K562 (cell line): Measurements from ENCODE around the gene FMN1. TPM values are rescaled to one million over a fixed set of nuclear protein-coding genes. Genes with fewer than 3 reads are reported as not detected.

ENCODE experiments used
- ATAC-seq: fragments of 200-7000 bp; cut with Tn5 transposase; 3 replicates; pipeline ENCODE4 v1.9.1; 2020; ENCODE audit warnings: moderate library complexity
- BruUV-seq: library from RNA; stranded (reverse); fragments of 400-500 nt; replicated peaks from 2 replicates; lab custom pipeline; 2021; lab: Mats Ljungman, UMichigan
- CTCF ChIA-PET: fragments of 300-600 bp; formaldehyde crosslinking; extraction: SDS; loops from one replicate; lab custom pipeline; 2021; ENCODE audit warnings: low intra/inter-chr PET ratio; lab: Yijun Ruan, JAX
- POLR2A ChIA-PET: fragments of 300-600, 350-650 bp; sonication (Branson Sonifier 250); formaldehyde crosslinking; extraction: SDS; loops from one replicate; lab custom pipeline; 2021; ENCODE audit warnings: antibody characterized with exemption, inconsistent platforms; lab: Yijun Ruan, JAX
- DNase-seq, 4 experiments: peaks; one replicate each; pipeline versions ENCODE4 v3.0.0 to v3.0.0-alpha.2; 2011 to 2018; ENCODE audit warnings: low spot score in 3 of 4, mixed read lengths in 3 of 4; ENCODE audit errors: extremely low read depth in 1 of 4
- FAIRE-seq: peaks from 2 replicates; lab custom pipeline; 2011; peaks lifted over from hg19 to GRCh38; lab: Jason Lieb, UNC
- H2AFZ ChIP-seq: 2 replicates; pipeline ENCODE4 v1.6.0; 2011; ENCODE audit warnings: low read depth, low read length, control low read depth, inconsistent platforms
- H3K27ac ChIP-seq: fragments of 200-600 bp; 3 replicates; pipeline ENCODE4 v1.8.0; 2011; ENCODE audit warnings: low read depth, mild to moderate bottlenecking, control low read depth, inconsistent platforms, low read length, moderate library complexity, mixed read lengths; ENCODE audit errors: extremely low read depth
- H3K27me3 ChIP-seq, 2 experiments: fragments of 300-600 bp in 1 of 2; 2 replicates in 1 of 2; 3 replicates in 1 of 2; pipeline versions ENCODE4 v1.6.0 to v1.8.0; 2011; ENCODE audit warnings: inconsistent platforms in 2 of 2, low read length in 2 of 2, mild to moderate bottlenecking in 1 of 2, mixed read lengths in 1 of 2, moderate library complexity in 1 of 2; ENCODE audit not compliant: control insufficient read depth in 2 of 2, insufficient read depth in 2 of 2
- H3K36me3 ChIP-seq: fragments of 300-600 bp; 3 replicates; pipeline ENCODE4 v1.8.0; 2011; ENCODE audit warnings: mild to moderate bottlenecking, low read length, inconsistent platforms; ENCODE audit not compliant: control insufficient read depth, insufficient read depth
- H3K4me1 ChIP-seq, 2 experiments: fragments of 200-600 bp in 1 of 2; replicated peaks in 1 of 2; 2 replicates in 1 of 2; 3 replicates in 1 of 2; pipeline versions ENCODE4 v1.5.1 to v1.8.0; 2011; ENCODE audit warnings: inconsistent platforms in 2 of 2, low read length in 2 of 2, mild to moderate bottlenecking in 1 of 2, mixed read lengths in 1 of 2, moderate library complexity in 1 of 2; ENCODE audit not compliant: control insufficient read depth in 2 of 2, insufficient read depth in 2 of 2
- H3K4me2 ChIP-seq: 2 replicates; pipeline ENCODE4 v1.6.1; 2011; ENCODE audit warnings: low read length, control low read depth, inconsistent platforms, mixed read lengths; ENCODE audit not compliant: insufficient read depth
- H3K4me3 ChIP-seq: fragments of 200-600 bp; sonication (generic), shearing (Covaris generic); 2 replicates; pipeline ENCODE4 v1.5.1; 2016; ENCODE audit warnings: control low read depth, inconsistent platforms
- H3K79me2 ChIP-seq: fragments of 200-600 bp; 3 replicates; pipeline ENCODE4 v1.8.0; 2011; ENCODE audit warnings: low read length, inconsistent platforms; ENCODE audit not compliant: control insufficient read depth, insufficient read depth
- H3K9ac ChIP-seq, 2 experiments: 2 replicates each; pipeline versions ENCODE4 v1.6.0 to v1.6.1; 2011; ENCODE audit warnings: low read depth in 2 of 2, low read length in 2 of 2, control low read depth in 1 of 2, inconsistent platforms in 1 of 2, mild to moderate bottlenecking in 1 of 2, mixed read lengths in 1 of 2; ENCODE audit not compliant: insufficient read depth in 1 of 2
- H3K9me1 ChIP-seq: one replicate; pipeline ENCODE4 v1.6.0; 2011; ENCODE audit warnings: inconsistent platforms, mild to moderate bottlenecking, low read length, moderate library complexity; ENCODE audit not compliant: control insufficient read depth, insufficient read depth
- H3K9me3 ChIP-seq: replicated peaks from 2 replicates; pipeline ENCODE4 v1.5.1; 2011; ENCODE audit warnings: low read depth, low read length, inconsistent platforms; ENCODE audit not compliant: control insufficient read depth, insufficient read depth
- H4K20me1 ChIP-seq: replicated peaks from 2 replicates; pipeline ENCODE4 v1.6.1; 2011; ENCODE audit warnings: low read length, inconsistent platforms, mixed read lengths; ENCODE audit not compliant: control insufficient read depth, insufficient read depth
- ATF3 ChIP-seq, 2 experiments: fragments of 450-650 bp in 1 of 2; sonication (generic) in 1 of 2; formaldehyde crosslinking in 1 of 2; IDR thresholded peaks in 1 of 2; conservative IDR thresholded peaks in 1 of 2; 2 replicates each; pipeline versions ENCODE4 v1.6.1 to v1.8.1; 2016 to 2023; ENCODE audit warnings: mild to moderate bottlenecking in 2 of 2, moderate library complexity in 2 of 2, inconsistent platforms in 1 of 2, missing genetic modification reagents in 1 of 2
- CBX8 ChIP-seq: fragments of 200-600 bp; sonication (generic); IDR thresholded peaks from 2 replicates; pipeline ENCODE4 v1.6.1; 2012; ENCODE audit warnings: borderline replicate concordance, mixed run types, low read depth, mild to moderate bottlenecking, moderate library complexity, mixed read lengths, low read length, control low read depth, inconsistent platforms; ENCODE audit not compliant: poor library complexity, severe bottlenecking; ENCODE audit errors: extremely low read depth
- GABPB2 ChIP-seq: fragments of 250-450 bp; sonication (Bioruptor Pico); conservative IDR thresholded peaks from 2 replicates; pipeline ENCODE4 v1.5.1; 2021; ENCODE audit warnings: mild to moderate bottlenecking
- JUND ChIP-seq, 2 experiments: IDR thresholded peaks; 2 replicates in 1 of 2; 3 replicates in 1 of 2; pipeline ENCODE4 v1.6.1; 2011; ENCODE audit warnings: borderline replicate concordance in 2 of 2, low read depth in 2 of 2, low read length in 2 of 2, improper control_type of control experiment in 1 of 2, missing biosample characterization in 1 of 2, missing genetic modification characterization in 1 of 2, missing genetic modification reagents in 1 of 2
- KDM1A ChIP-seq, 2 experiments: fragments of 450-650 bp; IDR thresholded peaks; 2 replicates each; pipeline ENCODE4 v1.6.1; 2016; ENCODE audit warnings: mild to moderate bottlenecking in 2 of 2
- RNF2 ChIP-seq: sonication (generic); IDR thresholded peaks from 2 replicates; pipeline ENCODE4 v1.6.1; 2016
- SREBF2 ChIP-seq: sonication (generic); formaldehyde crosslinking; IDR thresholded peaks from 2 replicates; pipeline ENCODE4 v1.4.0; 2020; ENCODE audit warnings: mild to moderate bottlenecking, missing genetic modification reagents
- ZBTB5 ChIP-seq: fragments of 450-650 bp; IDR thresholded peaks from 2 replicates; pipeline ENCODE4 v1.6.1; 2017; ENCODE audit warnings: antibody characterized with exemption
- WGBS: fragments of 100-300 bp; shearing (Covaris generic); methylation state at CpG from one replicate; pipeline ENCODE4 v1.1.6; 2016; ENCODE audit warnings: low coverage, mixed read lengths; ENCODE audit not compliant: insufficient coverage; ENCODE audit errors: missing lambda C conversion rate; 5-methylcytosine and 5-hydroxymethylcytosine counted together
- in situ Hi-C: fragments of 300-500 bp; cut with MboI; formaldehyde crosslinking; loops from 4 replicates; pipeline ENCODE4 v1.15.0; 2018; ENCODE audit warnings: inconsistent platforms, mixed read lengths
- intact Hi-C: fragments of 100-400 bp; cut with micrococcal nuclease; formaldehyde crosslinking; loops from 2 replicates; pipeline ENCODE4 v1.14.2; 2022
- polyA plus RNA-seq, 8 experiments: library from polyadenylated mRNA; depleted of rRNA in 4 of 8; stranded (reverse) in 5 of 8; unstranded in 3 of 8; fragments of >200 nt; fragmentation: Nextera tagmentation in 2 of 8; fragmentation: Illumina TruSeq in 1 of 8; extraction: Ambion mirVana in 2 of 8; extraction: Trizol in 1 of 8; gene quantifications; 2 replicates each; pipeline versions ENCODE4 v1.2.1 to v1.2.3, GENCODE V29; 2011 to 2014; ENCODE audit warnings: inconsistent platforms in 1 of 8, missing spikeins in 1 of 8
- total RNA-seq, 7 experiments: library from RNA; depleted of rRNA in 6 of 7; stranded (reverse); fragments of >200 nt in 6 of 7; fragmentation: Illumina TruSeq in 2 of 7; extraction: Trizol in 2 of 7; gene quantifications; 2 replicates each; pipeline versions ENCODE4 v1.2.1 to v1.2.3, GENCODE V29; 2011 to 2021; ENCODE audit warnings: low replicate concordance in 1 of 7
- TF ChIP-seq, protein P1 (sequence below): fragments of 450-650 bp; IDR thresholded peaks from 2 replicates; pipeline ENCODE4 v1.6.1; 2016; ENCODE audit warnings: low read depth

Gene FMN1
- total and polyA plus RNA-seq, 9 of the 15 experiments (the other 6 are each of a cell fraction or from before 2014, with no cell fraction given) = 0.03 to 0.07 (median 0.04) TPM; not detected in 6

- Histone ChIP-seq H3K9me1 (no peaks in the 10 kb centered on the region), H3K79me2 (no peaks in the 10 kb centered on the region), H3K4me2 (no peak overlapping the region), H3K36me3 (no peaks in the 10 kb centered on the region), H3K9me3 (no peaks in the 10 kb centered on the region), H3K4me1 (no peaks in the 10 kb centered on the region), H3K4me3 (no peak overlapping the region), H2AFZ (no peak overlapping the region), H3K27me3 (no peaks in the 10 kb centered on the region), H3K27ac (no peak overlapping the region), H3K9ac (no peak overlapping the region), H4K20me1 (no peaks in the 10 kb centered on the region)
- ATAC-seq (no peak), DNase-seq (no peak), FAIRE-seq (no peak)
- intact Hi-C loops (no loop called here), in situ Hi-C loops (no loop called here)
- no TSS peak for BruUV-seq
- CTCF ChIA-PET = no interaction called here
- TF ChIP-seq GABPB2 = no peak
- no peak for TF ChIP-seq SREBF2 (CRISPR knock-in tag)
- TF ChIP-seq ZBTB5 = no peak
- TF ChIP-seq, protein P1, sequence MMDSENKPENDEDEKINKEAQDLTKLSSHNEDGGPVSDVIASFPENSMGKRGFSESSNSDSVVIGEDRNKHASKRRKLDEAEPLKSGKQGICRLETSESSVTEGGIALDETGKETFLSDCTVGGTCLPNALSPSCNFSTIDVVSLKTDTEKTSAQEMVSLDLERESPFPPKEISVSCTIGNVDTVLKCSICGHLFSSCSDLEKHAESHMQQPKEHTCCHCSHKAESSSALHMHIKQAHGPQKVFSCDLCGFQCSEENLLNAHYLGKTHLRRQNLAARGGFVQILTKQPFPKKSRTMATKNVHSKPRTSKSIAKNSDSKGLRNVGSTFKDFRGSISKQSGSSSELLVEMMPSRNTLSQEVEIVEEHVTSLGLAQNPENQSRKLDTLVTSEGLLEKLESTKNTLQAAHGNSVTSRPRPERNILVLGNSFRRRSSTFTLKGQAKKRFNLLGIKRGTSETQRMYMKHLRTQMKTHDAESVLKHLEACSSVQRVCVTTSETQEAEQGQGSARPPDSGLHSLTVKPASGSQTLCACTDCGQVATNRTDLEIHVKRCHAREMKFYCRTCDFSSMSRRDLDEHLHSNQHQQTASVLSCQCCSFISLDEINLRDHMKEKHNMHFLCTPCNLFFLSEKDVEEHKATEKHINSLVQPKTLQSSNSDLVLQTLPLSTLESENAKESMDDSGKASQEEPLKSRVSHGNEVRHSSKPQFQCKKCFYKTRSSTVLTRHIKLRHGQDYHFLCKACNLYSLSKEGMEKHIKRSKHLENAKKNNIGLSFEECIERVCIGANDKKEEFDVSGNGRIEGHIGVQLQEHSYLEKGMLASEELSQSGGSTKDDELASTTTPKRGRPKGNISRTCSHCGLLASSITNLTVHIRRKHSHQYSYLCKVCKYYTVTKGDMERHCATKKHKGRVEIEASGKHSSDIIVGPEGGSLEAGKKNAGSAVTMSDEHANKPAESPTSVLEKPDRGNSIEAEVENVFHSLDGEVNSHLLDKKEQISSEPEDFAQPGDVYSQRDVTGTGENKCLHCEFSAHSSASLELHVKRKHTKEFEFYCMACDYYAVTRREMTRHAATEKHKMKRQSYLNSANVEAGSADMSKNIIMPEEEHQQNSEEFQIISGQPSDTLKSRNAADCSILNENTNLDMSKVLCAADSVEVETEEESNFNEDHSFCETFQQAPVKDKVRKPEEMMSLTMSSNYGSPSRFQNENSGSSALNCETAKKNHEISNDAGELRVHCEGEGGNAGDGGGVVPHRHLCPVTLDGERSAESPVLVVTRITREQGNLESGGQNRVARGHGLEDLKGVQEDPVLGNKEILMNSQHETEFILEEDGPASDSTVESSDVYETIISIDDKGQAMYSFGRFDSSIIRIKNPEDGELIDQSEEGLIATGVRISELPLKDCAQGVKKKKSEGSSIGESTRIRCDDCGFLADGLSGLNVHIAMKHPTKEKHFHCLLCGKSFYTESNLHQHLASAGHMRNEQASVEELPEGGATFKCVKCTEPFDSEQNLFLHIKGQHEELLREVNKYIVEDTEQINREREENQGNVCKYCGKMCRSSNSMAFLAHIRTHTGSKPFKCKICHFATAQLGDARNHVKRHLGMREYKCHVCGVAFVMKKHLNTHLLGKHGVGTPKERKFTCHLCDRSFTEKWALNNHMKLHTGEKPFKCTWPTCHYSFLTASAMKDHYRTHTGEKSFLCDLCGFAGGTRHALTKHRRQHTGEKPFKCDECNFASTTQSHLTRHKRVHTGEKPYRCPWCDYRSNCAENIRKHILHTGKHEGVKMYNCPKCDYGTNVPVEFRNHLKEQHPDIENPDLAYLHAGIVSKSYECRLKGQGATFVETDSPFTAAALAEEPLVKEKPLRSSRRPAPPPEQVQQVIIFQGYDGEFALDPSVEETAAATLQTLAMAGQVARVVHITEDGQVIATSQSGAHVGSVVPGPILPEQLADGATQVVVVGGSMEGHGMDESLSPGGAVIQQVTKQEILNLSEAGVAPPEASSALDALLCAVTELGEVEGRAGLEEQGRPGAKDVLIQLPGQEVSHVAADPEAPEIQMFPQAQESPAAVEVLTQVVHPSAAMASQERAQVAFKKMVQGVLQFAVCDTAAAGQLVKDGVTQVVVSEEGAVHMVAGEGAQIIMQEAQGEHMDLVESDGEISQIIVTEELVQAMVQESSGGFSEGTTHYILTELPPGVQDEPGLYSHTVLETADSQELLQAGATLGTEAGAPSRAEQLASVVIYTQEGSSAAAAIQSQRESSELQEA = no peak
- 0 out of 2 replicates have a peak, but pooled peaks have one; percentile 18 for TF ChIP-seq ATF3 (IDR thresholded peaks at IDR 0.05)
- no peak for TF ChIP-seq ATF3 (CRISPR knock-in tag; conservative IDR thresholded peaks at IDR 0.05)
- no peak for TF ChIP-seq KDM1A (IDR thresholded peaks at IDR 0.05)
- TF ChIP-seq JUND (IDR thresholded peaks at IDR 0.05; ENCODE audit: borderline replicate concordance, low read depth, low read length) = 0 out of 2 replicates have a peak, but pooled peaks have one; percentile 5
- TF ChIP-seq JUND (tag; IDR thresholded peaks at IDR 0.05; ENCODE audit: borderline replicate concordance, low read depth, low read length) = no peak
- no peak for TF ChIP-seq CBX8
- no peak for TF ChIP-seq RNF2
- POLR2A ChIA-PET = no interaction called here
- WGBS = 0% methylated on average over 1 of the region's 1 CpG
Measured at GRCh38 chr15:33243869-33244268, 49.4 kb upstream of the FMN1 start.
